AG04449 (cell line): ENCODE data around the gene CCDC171.
A peak's percentile ranks its signal among the peaks of the same experiment; 100 is the strongest.

Source experiments
- CTCF ChIA-PET: fragments of 350-600 bp; formaldehyde crosslinking; extraction: SDS; loops from one replicate; lab custom pipeline; 2021; ENCODE audit warnings: antibody characterized with exemption; lab: Yijun Ruan, JAX
- POLR2A ChIA-PET: fragments of 400-600, 350-600 bp; formaldehyde crosslinking; extraction: SDS; loops from one replicate; lab custom pipeline; 2020; ENCODE audit warnings: antibody characterized with exemption, inconsistent platforms; lab: Yijun Ruan, JAX
- DNase-seq: peaks from one replicate; pipeline ENCODE4 v3.0.0-alpha.2; 2010; ENCODE audit warnings: low read depth, low spot score
- H3K4me3 ChIP-seq: 2 replicates; pipeline ENCODE4 v1.5.1; 2011; ENCODE audit warnings: low read depth, mild to moderate bottlenecking, control low read depth, low read length
- CTCF ChIP-seq: IDR thresholded peaks from one replicate; pipeline ENCODE4 v1.5.1; 2011; ENCODE audit warnings: mild to moderate bottlenecking, moderate library complexity, low read length, control low read depth, inconsistent platforms; ENCODE audit not compliant: insufficient read depth; ENCODE audit errors: missing control alignments

CCDC171 gene

GRCh38 chr9:15909297-15909696 is 356.5 kb downstream of the CCDC171 start:
- no peak overlapping the region for H3K4me3 ChIP-seq
- ChIA-PET CTCF (no interaction called here), POLR2A (no interaction called here)
- peak; percentile 41 for DNase-seq
- TF ChIP-seq CTCF = no peak

- DNase-seq = no peak
- TF ChIP-seq CTCF = no peak
- no peak overlapping the region for H3K4me3 ChIP-seq
- ChIA-PET CTCF (no interaction called here), POLR2A (no interaction called here)
These were observed 362.9 kb downstream of the CCDC171 start for GRCh38 chr9:15915711-15916110.

GRCh38 chr9:15927161-15927560 is 374.3 kb downstream of the CCDC171 start:
- ChIA-PET POLR2A (no interaction called here), CTCF (no interaction called here)
- DNase-seq = no peak
- no peak overlapping the region for H3K4me3 ChIP-seq
- TF ChIP-seq CTCF = no peak

GRCh38 chr9:15935661-15936305 is 382.9 kb downstream of the CCDC171 start:
- no peak overlapping the region for H3K4me3 ChIP-seq
- ChIA-PET POLR2A (no interaction called here), CTCF (no interaction called here)
- TF ChIP-seq CTCF = no peak
- DNase-seq = no peak

GRCh38 chr9:15936306-15936921 is 383.6 kb downstream of the CCDC171 start:
- POLR2A ChIA-PET = interaction anchor here (1.2 kb wide), 1 partner anchor 203 kb away, joined by 3 read pairs; no protein-coding TSS in a partner anchor
- peak; percentile 31 for DNase-seq
- CTCF ChIA-PET = no interaction called here

More at GRCh38 chr9:15936306-15936921, 383.6 kb downstream of the CCDC171 start:
- no peak overlapping the region for H3K4me3 ChIP-seq
- TF ChIP-seq CTCF = no peak
